Measurements from ENCODE around the gene USF3.

USF3 gene

DNA sequence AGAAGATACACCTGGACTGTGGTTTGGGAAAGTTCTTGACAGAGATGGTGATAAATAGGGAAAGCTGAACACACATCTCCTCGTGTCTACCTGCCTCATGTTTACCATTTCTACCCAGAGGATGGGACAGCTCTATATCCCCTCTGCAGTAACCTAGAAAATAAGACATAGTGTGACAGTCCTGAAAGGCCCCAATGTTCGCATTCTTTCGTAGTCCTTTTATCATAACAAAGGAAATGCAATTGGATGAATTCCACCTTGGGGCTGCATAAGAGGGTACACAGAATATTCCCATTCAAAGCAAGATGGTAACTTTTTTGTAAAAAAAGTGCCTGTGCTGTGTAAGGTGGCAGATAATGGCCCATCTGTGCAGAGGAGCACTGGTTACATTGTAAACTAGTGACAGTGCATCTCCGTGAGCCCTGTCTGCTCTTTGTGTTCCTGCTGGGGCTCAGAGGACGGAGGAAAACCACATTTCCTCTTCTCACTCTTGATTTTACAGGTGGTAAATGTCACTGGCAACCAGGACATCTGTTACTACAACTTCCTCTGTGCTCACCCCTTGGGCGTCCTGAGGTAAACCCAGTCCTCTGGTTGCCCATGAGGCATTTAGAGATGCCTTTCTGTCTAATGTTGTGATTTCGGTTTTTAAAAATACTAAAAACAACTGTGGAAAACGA, 89.8 kb downstream of the USF3 start:
- DNase-seq (ENCODE audit: low read depth in 2 of 2), result no peak

DNA sequence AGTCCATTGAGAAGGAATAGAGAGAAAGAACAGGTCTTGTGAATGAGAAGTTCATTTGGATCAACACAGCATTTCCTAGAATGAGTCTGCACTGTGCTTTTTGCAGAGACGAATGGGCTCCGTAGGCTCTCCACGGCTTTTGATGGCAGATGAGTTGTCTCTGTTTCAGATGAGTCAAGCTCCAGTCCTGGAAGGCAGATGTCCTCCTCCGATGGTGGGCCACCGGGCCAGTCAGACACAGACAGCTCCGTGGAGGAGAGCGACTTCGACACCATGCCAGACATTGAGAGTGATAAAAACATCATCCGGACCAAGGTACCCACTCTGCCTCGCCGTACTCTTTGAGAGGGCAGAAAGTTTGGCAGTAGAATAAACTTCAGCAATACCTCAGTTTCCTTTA, 93.6 kb downstream of the USF3 start:
- no peak for DNase-seq (ENCODE audit: low read depth in 2 of 2)

DNA sequence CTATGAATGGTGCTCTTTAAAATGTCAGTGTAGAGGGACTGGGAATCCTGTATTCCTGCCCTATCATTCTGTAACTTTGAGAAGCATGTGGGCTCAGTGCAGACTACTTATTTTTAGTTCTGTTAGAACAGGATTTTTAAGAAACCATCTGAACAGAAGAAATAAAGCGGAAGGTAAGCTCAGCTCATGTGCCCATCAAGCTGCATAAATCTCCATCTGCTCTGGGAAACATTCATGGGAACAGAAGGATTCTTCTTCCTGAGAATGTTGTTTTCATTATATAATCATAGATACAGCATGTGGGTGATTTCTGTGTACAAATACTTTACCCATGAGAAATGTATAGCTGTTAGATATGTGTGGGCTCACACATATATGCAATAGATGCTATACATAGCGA, 94.2 kb downstream of the USF3 start:
- no peak for DNase-seq (ENCODE audit: low read depth in 2 of 2)

DNA sequence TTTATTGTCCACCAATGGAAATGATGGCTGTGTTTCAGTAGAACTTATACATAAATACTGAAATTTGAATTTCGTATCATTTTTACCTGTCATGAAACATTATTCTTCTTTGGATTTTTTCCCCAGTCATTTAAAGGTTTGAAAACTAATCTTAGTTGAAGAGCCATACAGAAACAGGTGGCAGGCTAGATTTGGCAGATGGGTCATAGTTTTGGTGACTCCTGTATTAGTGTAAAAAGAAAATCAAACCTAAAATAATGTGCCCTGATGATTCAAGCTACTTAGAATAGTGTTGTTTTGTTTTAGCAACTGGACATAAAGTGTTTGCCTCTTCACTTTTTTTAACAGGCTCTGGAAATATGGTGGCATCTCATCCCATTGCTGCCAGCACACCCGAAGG, 95.2 kb downstream of the USF3 start:
- no peak for DNase-seq (ENCODE audit: low read depth in 2 of 2)

DNA sequence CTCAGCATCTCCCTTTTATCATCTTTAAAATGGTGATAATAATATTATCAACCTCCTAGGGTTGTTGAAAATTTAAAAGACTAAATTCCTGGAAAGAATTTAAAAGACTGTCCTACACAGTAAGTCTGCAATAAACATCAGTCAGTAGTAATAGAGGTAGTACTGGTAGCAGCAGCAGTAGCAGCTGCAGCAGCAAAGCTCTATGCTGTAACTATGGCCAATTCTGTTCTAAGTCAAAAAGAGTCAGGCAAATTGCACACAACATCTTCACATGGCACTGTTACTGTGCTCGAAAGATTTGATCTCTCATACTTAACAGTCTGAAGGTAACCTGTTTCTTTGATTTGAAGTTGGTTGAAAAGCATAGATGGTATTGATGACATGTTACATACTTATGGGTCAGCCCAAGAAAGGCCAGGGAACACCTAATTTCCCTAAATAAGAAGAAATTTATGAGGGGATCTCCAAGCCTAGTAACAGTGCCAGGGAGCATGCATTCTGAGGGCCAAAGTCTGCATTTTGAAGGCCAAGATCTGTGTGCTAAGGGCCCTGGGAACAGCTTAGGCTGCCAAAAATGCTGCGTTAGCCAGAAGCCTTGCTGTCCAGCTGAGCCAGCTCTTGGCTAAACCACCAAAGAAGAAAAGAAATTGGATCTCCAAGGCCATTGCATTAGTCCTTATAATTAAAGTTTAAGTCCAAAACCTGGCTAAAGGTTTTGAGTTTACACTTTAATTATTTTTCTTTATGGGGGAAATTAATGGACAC, 95.8 kb downstream of the USF3 start:
- DNase-seq (ENCODE audit: low read depth in 2 of 2), result no peak

All from stimulated activated CD4-positive, alpha-beta T cell treated with anti-CD3 and anti-CD28 coated beads, Interleukin-1b, Interleukin-23, amount 100 ng/mL, for 1 hour (primary cell).